Globus pallidus (tissue), 1 donor: ENCODE data around the gene ARMC9.
"Not testable (repeated sequence)": the region's sequence is repeated elsewhere in the genome, so short reads cannot be mapped to it uniquely, and the experiment has no call there.

Experiments used
- DNase-seq: peaks from one replicate; pipeline ENCODE4 v3.0.0-alpha.2; 2015; ENCODE audit warnings: low spot score

The ARMC9 gene

GRCh38 chr2:231280846-231281245, 82.4 kb downstream of the ARMC9 start:
- DNase-seq, result no peak

GRCh38 chr2:231284296-231284695, 85.9 kb downstream of the ARMC9 start:
- DNase-seq, result no peak

GRCh38 chr2:231286964-231287363, 88.5 kb downstream of the ARMC9 start:
- no peak for DNase-seq

GRCh38 chr2:231287696-231288095, 89.3 kb downstream of the ARMC9 start:
- DNase-seq, result no peak

GRCh38 chr2:231288590-231288989, 90.2 kb downstream of the ARMC9 start:
- no peak for DNase-seq

GRCh38 chr2:231290321-231291015, 92.0 kb downstream of the ARMC9 start:
- DNase-seq, result no peak

GRCh38 chr2:231292472-231293134, 94.2 kb downstream of the ARMC9 start:
- no peak for DNase-seq

GRCh38 chr2:231293163-231293562, 94.7 kb downstream of the ARMC9 start:
- no peak for DNase-seq

GRCh38 chr2:231294116-231294515, 95.7 kb downstream of the ARMC9 start:
- DNase-seq, result no peak

- DNase-seq, result no peak
These were observed 96.3 kb downstream of the ARMC9 start for GRCh38 chr2:231294571-231295362.

- no peak for DNase-seq
These were observed 96.9 kb downstream of the ARMC9 start for GRCh38 chr2:231295363-231295655.

GRCh38 chr2:231296401-231296974, 98.1 kb downstream of the ARMC9 start:
- DNase-seq, result no peak

GRCh38 chr2:231297108-231297908, 98.9 kb downstream of the ARMC9 start:
- DNase-seq, result peak; percentile 83

GRCh38 chr2:231298091-231298490, 99.7 kb downstream of the ARMC9 start:
- no peak for DNase-seq

GRCh38 chr2:231299267-231299666, 100.8 kb downstream of the ARMC9 start:
- DNase-seq, result no peak

GRCh38 chr2:231300020-231300721, 101.7 kb downstream of the ARMC9 start:
- DNase-seq, result no peak

GRCh38 chr2:231300722-231301076, 102.3 kb downstream of the ARMC9 start:
- DNase-seq, result no peak

- not testable (repeated sequence) for DNase-seq
These were observed 105.8 kb downstream of the ARMC9 start for GRCh38 chr2:231304259-231304658.

- DNase-seq, result no peak
These were observed 106.8 kb downstream of the ARMC9 start for GRCh38 chr2:231305221-231305620.

GRCh38 chr2:231306791-231307393, 108.5 kb downstream of the ARMC9 start:
- no peak for DNase-seq

- no peak for DNase-seq
These were observed 109.8 kb downstream of the ARMC9 start for GRCh38 chr2:231308219-231308618.
